ENCODE measurements around the gene ARMC5.

Gene ARMC5

DNA sequence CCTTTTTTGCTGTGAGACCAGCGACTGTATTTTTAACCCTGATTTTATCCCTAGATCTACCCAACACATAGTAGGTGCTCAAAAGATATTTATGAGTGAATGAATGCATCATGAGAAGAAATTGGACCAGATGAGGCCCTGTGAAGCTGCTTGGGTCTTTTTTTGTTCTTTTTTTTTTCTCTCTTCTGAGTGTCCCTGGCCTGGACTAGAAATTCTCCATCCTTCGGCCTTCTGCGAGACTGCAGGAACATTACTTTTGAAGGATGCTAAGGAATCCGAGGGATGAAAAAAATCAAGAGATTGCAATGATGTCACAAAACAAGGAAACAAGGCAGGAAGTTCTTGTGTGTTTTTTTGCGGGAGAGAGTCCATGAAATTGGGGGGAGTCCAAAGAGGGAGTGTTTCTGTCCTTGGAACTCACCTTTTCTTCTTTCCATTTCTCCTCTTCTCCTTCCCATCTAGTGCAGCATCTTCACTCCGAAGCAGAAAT lies 49.5 kb downstream of the ARMC5 start:
- TF ChIP-seq, protein P1, sequence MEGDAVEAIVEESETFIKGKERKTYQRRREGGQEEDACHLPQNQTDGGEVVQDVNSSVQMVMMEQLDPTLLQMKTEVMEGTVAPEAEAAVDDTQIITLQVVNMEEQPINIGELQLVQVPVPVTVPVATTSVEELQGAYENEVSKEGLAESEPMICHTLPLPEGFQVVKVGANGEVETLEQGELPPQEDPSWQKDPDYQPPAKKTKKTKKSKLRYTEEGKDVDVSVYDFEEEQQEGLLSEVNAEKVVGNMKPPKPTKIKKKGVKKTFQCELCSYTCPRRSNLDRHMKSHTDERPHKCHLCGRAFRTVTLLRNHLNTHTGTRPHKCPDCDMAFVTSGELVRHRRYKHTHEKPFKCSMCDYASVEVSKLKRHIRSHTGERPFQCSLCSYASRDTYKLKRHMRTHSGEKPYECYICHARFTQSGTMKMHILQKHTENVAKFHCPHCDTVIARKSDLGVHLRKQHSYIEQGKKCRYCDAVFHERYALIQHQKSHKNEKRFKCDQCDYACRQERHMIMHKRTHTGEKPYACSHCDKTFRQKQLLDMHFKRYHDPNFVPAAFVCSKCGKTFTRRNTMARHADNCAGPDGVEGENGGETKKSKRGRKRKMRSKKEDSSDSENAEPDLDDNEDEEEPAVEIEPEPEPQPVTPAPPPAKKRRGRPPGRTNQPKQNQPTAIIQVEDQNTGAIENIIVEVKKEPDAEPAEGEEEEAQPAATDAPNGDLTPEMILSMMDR (IDR thresholded peaks at IDR 0.05; ENCODE audit: extremely low read depth, insufficient read depth, missing control alignments): no peak
- in situ Hi-C loops (cut with MboI; ENCODE audit: low pct_unique_long_range_greater_than_20kb, low sequenced_read_pairs, unreplicated experiment): loop anchor here (25.0 kb wide), 1 partner anchor 204 kb away; a partner anchor contains a TSS
- no peak for DNase-seq (ENCODE audit: low spot score)

DNA sequence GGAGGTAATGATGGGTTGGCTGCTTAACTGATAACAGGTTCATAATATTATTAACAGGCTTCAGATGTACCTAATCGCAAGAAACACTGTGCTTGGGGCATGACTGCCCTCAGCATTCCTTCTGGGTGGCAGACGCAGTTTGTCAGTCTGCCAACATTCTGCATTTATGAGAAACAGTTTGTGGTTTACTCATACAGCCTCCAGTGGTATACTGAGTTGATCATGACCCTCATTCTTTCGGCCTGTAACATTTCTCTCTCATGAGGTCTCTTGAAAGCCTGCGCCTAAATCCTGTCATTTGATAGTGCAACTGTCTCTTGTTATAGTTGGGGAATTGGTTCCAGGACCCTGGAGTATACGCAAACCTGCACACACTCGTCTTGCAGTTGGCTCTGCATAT lies 53.8 kb downstream of the ARMC5 start:
- no peak for DNase-seq (ENCODE audit: low spot score)
- in situ Hi-C loops (cut with MboI; ENCODE audit: low pct_unique_long_range_greater_than_20kb, low sequenced_read_pairs, unreplicated experiment): loop anchor here (25.0 kb wide), 1 partner anchor 199 kb away; a partner anchor contains a TSS
- TF ChIP-seq, protein P1 (IDR thresholded peaks at IDR 0.05; ENCODE audit: extremely low read depth, insufficient read depth, missing control alignments): no peak

DNA sequence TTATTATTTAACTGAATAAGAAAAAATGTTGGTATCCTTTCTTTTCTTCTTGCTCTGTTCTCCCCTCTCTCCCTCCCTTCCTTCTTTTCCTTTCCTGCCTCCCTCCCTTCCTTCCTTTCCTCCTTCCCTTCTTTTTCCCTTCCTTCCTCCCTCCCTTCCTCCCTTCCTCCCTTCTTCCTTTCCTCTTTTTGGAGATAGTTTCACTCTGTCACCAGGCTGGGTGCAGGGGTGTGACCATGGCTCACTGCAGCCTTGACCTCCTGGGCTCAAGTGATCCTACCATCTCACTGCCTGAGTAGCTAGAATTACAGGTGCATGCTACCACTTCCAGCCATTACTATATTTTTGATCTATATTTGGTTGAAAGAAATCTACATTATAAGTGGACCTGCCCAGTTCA lies 54.6 kb downstream of the ARMC5 start:
- TF ChIP-seq, protein P1 (IDR thresholded peaks at IDR 0.05; ENCODE audit: extremely low read depth, insufficient read depth, missing control alignments): no peak
- in situ Hi-C loops (cut with MboI; ENCODE audit: low pct_unique_long_range_greater_than_20kb, low sequenced_read_pairs, unreplicated experiment): loop anchor here (25.0 kb wide), 1 partner anchor 198 kb away; a partner anchor contains a TSS
- no peak for DNase-seq (ENCODE audit: low spot score)
